Measurements from ENCODE around the gene FAF1. TPM values are rescaled to one million over a fixed set of nuclear protein-coding genes. Genes with fewer than 3 reads are reported as not detected.

FAF1 gene
- total RNA-seq, 1 donor from 2014 or later = 52.7 TPM

DNA sequence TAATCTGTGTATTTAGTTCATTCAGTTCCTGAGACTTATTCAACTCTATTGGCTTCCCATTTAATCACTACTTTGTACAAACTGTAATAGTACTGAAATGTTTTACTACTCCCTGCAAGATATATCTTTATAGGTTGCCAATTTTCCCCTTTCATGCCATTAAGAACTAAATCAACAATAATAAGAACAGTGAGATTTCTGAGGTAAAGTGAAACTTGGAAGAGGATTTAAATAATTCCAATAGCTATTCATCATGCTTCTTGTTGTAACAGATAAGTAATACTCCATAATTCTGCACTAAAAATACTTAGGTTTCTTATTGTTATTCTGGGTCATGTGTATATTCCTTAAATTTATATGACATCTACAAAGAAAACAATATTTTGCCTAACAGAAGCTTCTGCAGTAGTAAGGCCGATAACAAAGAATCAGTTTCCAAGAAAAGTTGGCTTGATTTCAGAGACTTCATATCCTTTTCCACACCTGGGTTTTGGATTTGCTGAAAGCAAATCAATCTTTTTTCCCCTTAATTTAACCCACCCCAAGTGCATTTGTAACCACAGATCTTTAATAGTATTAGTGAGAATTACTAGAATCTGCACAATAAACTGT is 258.3 kb downstream of the FAF1 start:
- Histone ChIP-seq H3K4me3 (ENCODE audit: low read depth, low read length) (no peak overlapping the region), H3K36me3 (ENCODE audit: control insufficient read depth, insufficient read depth, low read length) (no peaks in the 10 kb centered on the region), H3K27me3 (ENCODE audit: control insufficient read depth, insufficient read depth, low read length) (no peaks in the 10 kb centered on the region)
- no peak for FAIRE-seq
- no peak for DNase-seq (ENCODE audit: low read depth)
- TF ChIP-seq, protein P1, sequence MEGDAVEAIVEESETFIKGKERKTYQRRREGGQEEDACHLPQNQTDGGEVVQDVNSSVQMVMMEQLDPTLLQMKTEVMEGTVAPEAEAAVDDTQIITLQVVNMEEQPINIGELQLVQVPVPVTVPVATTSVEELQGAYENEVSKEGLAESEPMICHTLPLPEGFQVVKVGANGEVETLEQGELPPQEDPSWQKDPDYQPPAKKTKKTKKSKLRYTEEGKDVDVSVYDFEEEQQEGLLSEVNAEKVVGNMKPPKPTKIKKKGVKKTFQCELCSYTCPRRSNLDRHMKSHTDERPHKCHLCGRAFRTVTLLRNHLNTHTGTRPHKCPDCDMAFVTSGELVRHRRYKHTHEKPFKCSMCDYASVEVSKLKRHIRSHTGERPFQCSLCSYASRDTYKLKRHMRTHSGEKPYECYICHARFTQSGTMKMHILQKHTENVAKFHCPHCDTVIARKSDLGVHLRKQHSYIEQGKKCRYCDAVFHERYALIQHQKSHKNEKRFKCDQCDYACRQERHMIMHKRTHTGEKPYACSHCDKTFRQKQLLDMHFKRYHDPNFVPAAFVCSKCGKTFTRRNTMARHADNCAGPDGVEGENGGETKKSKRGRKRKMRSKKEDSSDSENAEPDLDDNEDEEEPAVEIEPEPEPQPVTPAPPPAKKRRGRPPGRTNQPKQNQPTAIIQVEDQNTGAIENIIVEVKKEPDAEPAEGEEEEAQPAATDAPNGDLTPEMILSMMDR (IDR thresholded peaks at IDR 0.05; ENCODE audit: insufficient read depth, low read length, severe bottlenecking) = no peak

- no peak for FAIRE-seq
Measured at GRCh38 chr1:50700621-50701020, 259.4 kb downstream of the FAF1 start.

DNA sequence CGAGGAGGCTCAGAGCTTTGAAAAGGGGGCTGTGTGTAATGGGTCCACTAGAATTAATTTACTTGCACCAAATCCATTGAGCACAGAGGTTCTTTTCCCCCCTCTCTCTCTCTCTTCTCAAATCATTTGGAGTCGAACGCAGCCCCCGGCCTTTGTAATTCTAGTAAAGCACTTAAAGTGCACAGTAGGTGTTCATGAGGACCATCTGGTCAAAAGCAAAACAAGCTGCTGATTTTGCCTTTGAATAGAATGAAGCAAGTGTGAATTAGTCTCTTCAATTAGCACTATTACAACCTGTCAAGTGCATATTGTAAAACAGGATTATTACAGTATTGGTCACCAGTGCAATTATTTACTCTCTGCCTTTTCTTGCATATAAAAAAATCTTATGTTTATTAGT is 259.9 kb downstream of the FAF1 start:
- FAIRE-seq (no peak), DNase-seq (ENCODE audit: low read depth) (no peak)
- H3K36me3 ChIP-seq (ENCODE audit: control insufficient read depth, insufficient read depth, low read length) = no peaks in the 10 kb centered on the region
- H3K4me3 ChIP-seq (ENCODE audit: low read depth, low read length) = no peak overlapping the region
- H3K27me3 ChIP-seq (ENCODE audit: control insufficient read depth, insufficient read depth, low read length) = no peaks in the 10 kb centered on the region
- TF ChIP-seq, protein P1 (IDR thresholded peaks at IDR 0.05; ENCODE audit: insufficient read depth, low read length, severe bottlenecking) = no peak

More at GRCh38 chr1:50700621-50701020, 259.4 kb downstream of the FAF1 start:
- no peak overlapping the region for H3K4me3 ChIP-seq (ENCODE audit: low read depth, low read length)
- no peak for DNase-seq (ENCODE audit: low read depth)
- TF ChIP-seq, protein P1 (IDR thresholded peaks at IDR 0.05; ENCODE audit: insufficient read depth, low read length, severe bottlenecking) = no peak
- no peaks in the 10 kb centered on the region for H3K27me3 ChIP-seq (ENCODE audit: control insufficient read depth, insufficient read depth, low read length)
- no peaks in the 10 kb centered on the region for H3K36me3 ChIP-seq (ENCODE audit: control insufficient read depth, insufficient read depth, low read length)

DNA sequence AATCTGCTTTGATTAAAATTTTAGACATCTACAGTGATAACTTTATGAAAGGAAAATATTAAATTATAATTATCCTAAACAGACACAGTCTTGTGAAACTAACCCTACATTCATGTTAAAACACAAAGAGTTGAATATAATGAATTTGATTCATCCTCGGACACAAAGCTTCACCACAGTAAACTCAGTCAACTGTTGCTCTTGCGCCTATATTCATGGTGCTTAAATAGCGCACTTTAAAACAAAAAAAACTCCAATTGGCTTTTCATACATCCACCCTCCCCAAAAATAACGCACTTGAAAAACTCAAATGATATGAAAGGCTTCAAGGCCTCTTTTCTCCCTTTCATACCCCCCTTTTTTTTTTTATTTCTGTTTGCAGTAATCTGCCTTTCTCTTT is 260.3 kb downstream of the FAF1 start:
- no peak for FAIRE-seq
- TF ChIP-seq, protein P1 (IDR thresholded peaks at IDR 0.05; ENCODE audit: insufficient read depth, low read length, severe bottlenecking) = no peak
- no peak overlapping the region for H3K4me3 ChIP-seq (ENCODE audit: low read depth, low read length)
- no peaks in the 10 kb centered on the region for H3K27me3 ChIP-seq (ENCODE audit: control insufficient read depth, insufficient read depth, low read length)
- no peaks in the 10 kb centered on the region for H3K36me3 ChIP-seq (ENCODE audit: control insufficient read depth, insufficient read depth, low read length)
- DNase-seq (ENCODE audit: low read depth) = no peak

- H3K4me3 ChIP-seq (ENCODE audit: low read depth, low read length) = no peak overlapping the region
- DNase-seq (ENCODE audit: low read depth) (no peak), FAIRE-seq (no peak)
- TF ChIP-seq, protein P1 (IDR thresholded peaks at IDR 0.05; ENCODE audit: insufficient read depth, low read length, severe bottlenecking) = no peak
- no peaks in the 10 kb centered on the region for H3K36me3 ChIP-seq (ENCODE audit: control insufficient read depth, insufficient read depth, low read length)
- H3K27me3 ChIP-seq (ENCODE audit: control insufficient read depth, insufficient read depth, low read length) = no peaks in the 10 kb centered on the region
Measured at GRCh38 chr1:50697440-50698421, 262.3 kb downstream of the FAF1 start.

Data from bronchial epithelial cell (primary cell).